HFFc6 (cell line): ENCODE results near the gene VPS16. TPM values are rescaled to one million over a fixed set of nuclear protein-coding genes. Genes with fewer than 3 reads are reported as not detected.
"Not testable (repeated sequence)": the region's sequence is repeated elsewhere in the genome, so short reads cannot be mapped to it uniquely, and the experiment has no call there.

Source experiments
- DNase-seq: peaks from one replicate; pipeline ENCODE4 v3.0.0-alpha.2; 2018
- H3K27ac Mint-ChIP-seq: 2 replicates; pipeline ENCODE4 v1.8.0; 2020; ENCODE audit warnings: mild to moderate bottlenecking, mixed read lengths
- H3K27me3 Mint-ChIP-seq: 2 replicates; pipeline ENCODE4 v1.8.0; 2021; ENCODE audit warnings: mild to moderate bottlenecking, moderate library complexity, mixed read lengths; ENCODE audit not compliant: insufficient read depth
- H3K36me3 Mint-ChIP-seq: 2 replicates; pipeline ENCODE4 v1.8.0; 2021; ENCODE audit warnings: low read depth, mixed read lengths
- H3K4me1 Mint-ChIP-seq: 2 replicates; pipeline ENCODE4 v1.8.0; 2020; ENCODE audit warnings: low read depth, mixed read lengths
- H3K4me3 Mint-ChIP-seq: 2 replicates; pipeline ENCODE4 v1.8.0; 2020; ENCODE audit warnings: mild to moderate bottlenecking, moderate library complexity, mixed read lengths
- H3K9me3 Mint-ChIP-seq: 2 replicates; pipeline ENCODE4 v1.8.0; 2020; ENCODE audit warnings: mild to moderate bottlenecking, mixed read lengths
- CTCF ChIP-seq: fragments of 200-600 bp; sonication (generic); IDR thresholded peaks from 2 replicates; pipeline ENCODE4 v1.5.0; 2021; ENCODE audit warnings: antibody characterized with exemption, mild to moderate bottlenecking
- total RNA-seq, 6 experiments: library from RNA; stranded (reverse); fragmentation: NEBNext Ultra II Directional; extraction: Animal tissue kit (Norgen Biotek cat#: 25700); gene quantifications; 2 replicates in 1 of 6; 3 replicates in 5 of 6; pipeline ENCODE4 v1.2.3, GENCODE V29; 2021

VPS16 gene
- total RNA-seq, 6 experiments from 2014 or later = 30.6 to 36.3 (median 35.2) TPM

DNA sequence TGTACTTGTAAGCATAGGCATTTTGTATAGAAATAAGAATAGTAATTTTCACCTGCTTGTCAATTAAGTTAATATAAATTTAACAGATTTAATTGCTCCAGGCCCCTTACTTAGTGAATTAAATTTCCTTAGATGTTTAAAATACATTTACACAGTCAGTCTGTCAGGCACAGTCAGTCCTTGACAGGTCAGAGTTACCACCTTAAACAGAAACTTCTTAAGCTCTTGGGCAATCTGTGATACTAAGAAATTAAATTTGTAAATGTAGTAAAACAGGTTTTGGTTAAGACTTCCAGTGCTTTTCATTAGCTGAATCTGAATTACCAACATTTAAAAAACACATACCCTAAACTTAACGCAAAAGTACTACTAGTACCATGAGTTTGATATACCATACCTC, 48.7 kb downstream of the VPS16 start:
- no peaks in the 10 kb centered on the region for H3K9me3 Mint-ChIP-seq
- peaks cover 6% of the 10 kb centered on the region; the same call in 1 of the 2 replicates for H3K36me3 Mint-ChIP-seq
- H3K27ac Mint-ChIP-seq = no peak overlapping the region
- TF ChIP-seq CTCF = no peak
- H3K27me3 Mint-ChIP-seq = peaks cover 5% of the 10 kb centered on the region; the same call in 1 of the 2 replicates
- peaks cover 41% of the 10 kb centered on the region for H3K4me1 Mint-ChIP-seq
- H3K4me3 Mint-ChIP-seq = no peak overlapping the region
- DNase-seq = no peak

DNA sequence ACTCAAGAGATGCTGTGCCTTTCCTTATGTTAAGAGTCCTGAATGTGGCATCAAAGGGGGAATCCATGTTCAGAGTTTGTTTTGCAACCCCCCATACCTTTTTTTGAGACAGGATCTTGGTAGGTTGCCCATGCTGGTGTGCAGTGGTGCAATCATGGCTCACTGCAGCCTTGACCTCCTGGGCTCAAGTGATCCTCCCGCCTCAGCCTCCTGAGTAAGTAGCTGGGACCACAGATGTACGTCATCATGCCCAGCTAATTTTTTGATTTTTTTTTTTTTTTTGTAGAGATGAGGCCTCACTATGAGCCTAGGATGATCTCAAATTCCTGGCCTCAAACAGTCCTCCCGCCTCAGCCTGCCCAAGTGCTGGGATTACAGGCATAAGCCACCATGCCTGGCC, 49.3 kb downstream of the VPS16 start:
- Mint-ChIP-seq H3K4me3 (no peak overlapping the region), H3K27ac (no peak overlapping the region; the same call in 1 of the 2 replicates), H3K4me1 (peaks cover 38% of the 10 kb centered on the region), H3K36me3 (peaks cover 9% of the 10 kb centered on the region; the same call in 1 of the 2 replicates), H3K9me3 (no peaks in the 10 kb centered on the region), H3K27me3 (peaks cover 5% of the 10 kb centered on the region; the same call in 1 of the 2 replicates)
- TF ChIP-seq CTCF = no peak
- DNase-seq = no peak

GRCh38 chr20:2890742-2891141, 50.2 kb downstream of the VPS16 start:
- Mint-ChIP-seq H3K4me3 (peak overlapping the region; percentile 21), H3K4me1 (peaks cover 29% of the 10 kb centered on the region), H3K27ac (peak overlapping the region; percentile 78), H3K27me3 (peaks cover 5% of the 10 kb centered on the region; the same call in 1 of the 2 replicates), H3K9me3 (peaks cover 3% of the 10 kb centered on the region), H3K36me3 (peaks cover 12% of the 10 kb centered on the region; the same call in 1 of the 2 replicates)
- DNase-seq = peak; percentile 52
- TF ChIP-seq CTCF = no peak

DNA sequence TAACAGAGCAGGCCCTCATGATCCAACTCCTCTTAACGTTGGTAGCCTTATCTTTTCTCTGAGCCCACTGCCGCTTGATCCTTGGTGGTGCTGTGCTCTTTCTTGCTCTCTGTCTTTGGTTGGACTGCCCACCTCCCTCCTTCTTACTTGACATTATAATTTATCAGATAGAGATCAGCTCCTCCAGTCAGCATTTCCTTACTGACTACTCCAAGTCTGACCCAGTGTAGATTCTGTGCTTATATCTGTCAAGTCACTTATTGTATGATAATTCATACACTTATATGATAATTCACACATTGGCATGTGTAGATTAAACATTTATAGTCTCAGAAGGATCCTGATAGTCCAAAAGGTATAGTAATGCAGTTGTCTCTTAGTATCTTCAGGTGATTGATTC, 50.8 kb downstream of the VPS16 start:
- peak overlapping the region; percentile 78 for H3K27ac Mint-ChIP-seq
- H3K4me3 Mint-ChIP-seq = peak overlapping the region; percentile 21
- H3K27me3 Mint-ChIP-seq = peaks cover 5% of the 10 kb centered on the region; the same call in 1 of the 2 replicates
- H3K9me3 Mint-ChIP-seq = peaks cover 6% of the 10 kb centered on the region
- no peak for TF ChIP-seq CTCF
- DNase-seq = no peak
- peaks cover 15% of the 10 kb centered on the region; the same call in 1 of the 2 replicates for H3K36me3 Mint-ChIP-seq
- peaks cover 29% of the 10 kb centered on the region for H3K4me1 Mint-ChIP-seq

GRCh38 chr20:2892376-2892775, 51.8 kb downstream of the VPS16 start:
- H3K36me3 Mint-ChIP-seq = peaks cover 18% of the 10 kb centered on the region; the same call in 1 of the 2 replicates
- H3K9me3 Mint-ChIP-seq = peaks cover 9% of the 10 kb centered on the region
- H3K27ac Mint-ChIP-seq = no peak overlapping the region
- no peak for DNase-seq
- TF ChIP-seq CTCF = no peak
- peaks cover 29% of the 10 kb centered on the region for H3K4me1 Mint-ChIP-seq
- no peak overlapping the region for H3K4me3 Mint-ChIP-seq
- peaks cover 5% of the 10 kb centered on the region; the same call in 1 of the 2 replicates for H3K27me3 Mint-ChIP-seq

DNA sequence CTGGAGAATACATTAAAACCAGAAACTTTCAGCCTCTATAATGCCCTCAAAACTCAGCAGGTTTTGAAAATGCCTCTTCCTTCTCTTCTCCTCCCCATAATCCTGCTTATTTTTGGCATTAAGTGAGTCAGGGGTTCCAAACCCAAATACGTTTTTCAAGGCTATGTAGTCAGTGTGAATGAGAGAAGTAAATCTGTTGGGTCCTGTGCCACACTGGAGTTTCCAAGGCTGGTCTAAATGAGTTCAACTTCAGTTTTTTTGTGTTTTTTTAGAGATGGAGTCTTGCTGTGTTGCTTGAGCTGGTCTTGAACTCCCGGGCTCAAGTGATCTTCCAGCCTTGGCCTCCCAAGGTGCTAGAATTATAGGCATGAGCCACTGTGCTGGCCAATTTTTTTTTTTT, 53.7 kb downstream of the VPS16 start:
- Mint-ChIP-seq H3K27me3 (peaks cover 5% of the 10 kb centered on the region; the same call in 1 of the 2 replicates), H3K9me3 (peaks cover 9% of the 10 kb centered on the region), H3K36me3 (peaks cover 18% of the 10 kb centered on the region; the same call in 1 of the 2 replicates), H3K4me3 (no peak overlapping the region), H3K27ac (no peak overlapping the region), H3K4me1 (peaks cover 24% of the 10 kb centered on the region)
- no peak for TF ChIP-seq CTCF
- DNase-seq = no peak

DNA sequence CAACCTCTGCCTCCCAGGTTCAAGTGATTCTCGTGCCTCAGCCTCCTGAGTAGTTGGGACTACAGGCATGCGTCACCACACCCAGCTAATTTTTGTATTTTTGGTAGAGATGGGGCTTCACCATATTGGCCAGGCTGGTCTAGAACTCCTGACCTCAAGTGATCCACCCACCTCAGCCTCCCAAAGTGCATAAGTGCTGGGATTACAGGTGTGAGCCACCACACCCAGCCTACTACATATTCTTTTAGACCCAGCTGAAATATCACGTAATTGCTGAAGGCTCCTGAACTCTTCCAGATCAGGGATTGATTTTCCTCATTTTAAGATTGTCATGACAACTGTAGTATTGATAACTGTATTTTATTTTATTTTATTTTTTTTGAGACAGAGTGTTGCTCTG, 54.6 kb downstream of the VPS16 start:
- not testable (repeated sequence) for H3K27me3 Mint-ChIP-seq, H3K4me3 Mint-ChIP-seq, H3K9me3 Mint-ChIP-seq, DNase-seq, H3K27ac Mint-ChIP-seq
- peaks cover 15% of the 10 kb centered on the region for H3K4me1 Mint-ChIP-seq
- peaks cover 18% of the 10 kb centered on the region; the same call in 1 of the 2 replicates for H3K36me3 Mint-ChIP-seq
